Activated CD8-positive, alpha-beta T cell treated with anti-CD3 and anti-CD28 coated beads, Interleukin-2, amount 10 ng/mL, durations not matched to agents 7 days and 5 days (primary cell): Measurements from ENCODE around the gene OLFML2B. TPM values are rescaled to one million over a fixed set of nuclear protein-coding genes. Genes with fewer than 3 reads are reported as not detected.

Experiments
- ATAC-seq: fragments of 150-1000 bp; cut with Tn5 transposase; one replicate; pipeline ENCODE4 v1.10.0; 2021; ENCODE audit warnings: moderate library complexity
- CTCF ChIA-PET: fragments of 350-600 bp; sonication (Branson Sonifier 250); formaldehyde crosslinking; loops from one replicate; lab custom pipeline; 2021; ENCODE audit warnings: antibody characterized with exemption; lab: Charles Lee
- POLR2A ChIA-PET: fragments of 350-600 bp; sonication (Branson Sonifier 250); formaldehyde crosslinking; loops from one replicate; lab custom pipeline; 2021; ENCODE audit warnings: antibody characterized with exemption; lab: Charles Lee
- DNase-seq: peaks from one replicate; pipeline ENCODE4 v3.0.0-alpha.2; 2020
- H3K27ac Mint-ChIP-seq: one replicate; pipeline ENCODE4 v1.8.0; 2021; ENCODE audit warnings: mild to moderate bottlenecking, mixed read lengths
- H3K27me3 Mint-ChIP-seq: one replicate; pipeline ENCODE4 v1.8.0; 2021; ENCODE audit warnings: low read depth, mixed read lengths
- H3K36me3 Mint-ChIP-seq: one replicate; pipeline ENCODE4 v1.8.0; 2021; ENCODE audit warnings: low read depth, mixed read lengths
- H3K4me1 Mint-ChIP-seq: one replicate; pipeline ENCODE4 v1.8.0; 2021; ENCODE audit warnings: low read depth, mixed read lengths
- H3K4me3 Mint-ChIP-seq: one replicate; pipeline ENCODE4 v1.8.0; 2021; ENCODE audit warnings: mild to moderate bottlenecking, mixed read lengths
- H3K9me3 Mint-ChIP-seq: one replicate; pipeline ENCODE4 v1.8.0; 2022; ENCODE audit warnings: mixed read lengths; ENCODE audit not compliant: insufficient read depth
- total RNA-seq, 2 experiments: library from RNA; stranded (reverse); gene quantifications; one replicate each; pipeline ENCODE4 v1.2.3, GENCODE V29; 2021

Gene OLFML2B
- total RNA-seq, 2 experiments from 2014 or later: not detected

DNA sequence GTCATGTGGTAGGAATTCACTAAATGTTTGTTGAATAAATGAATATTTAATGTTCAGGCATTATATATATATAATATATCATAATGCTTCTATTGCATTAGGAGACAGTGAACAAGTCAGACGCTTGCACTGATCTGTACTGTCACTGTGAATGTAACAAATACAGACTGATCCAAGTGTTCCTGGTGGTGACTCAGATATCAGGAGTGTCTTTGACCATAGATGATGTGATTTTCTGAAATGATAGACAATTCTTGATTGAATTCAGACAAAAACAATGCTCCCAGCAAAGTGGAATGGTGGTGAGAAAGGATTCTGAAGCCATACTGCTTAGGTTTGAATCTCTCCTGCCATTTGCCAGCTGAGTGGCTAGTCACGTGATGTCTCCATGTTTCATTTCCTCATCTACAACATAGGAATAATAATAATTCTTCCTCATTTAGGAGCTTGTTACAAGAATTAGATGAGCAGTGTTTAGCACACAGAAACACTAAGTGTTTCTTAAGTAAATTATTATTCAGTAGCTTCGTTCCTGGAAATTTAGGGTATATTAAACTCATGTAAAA is 71.0 kb downstream of the OLFML2B start:
- DNase-seq (no peak), ATAC-seq (no peak)
- POLR2A ChIA-PET: no interaction called here
- Mint-ChIP-seq H3K4me3 (no peak overlapping the region), H3K4me1 (peaks cover 19% of the 10 kb centered on the region), H3K27me3 (no peaks in the 10 kb centered on the region), H3K9me3 (no peaks in the 10 kb centered on the region), H3K36me3 (peaks cover 16% of the 10 kb centered on the region), H3K27ac (no peak overlapping the region)
- CTCF ChIA-PET: interaction anchor here (0.7 to 1.5 kb wide), 3 partner anchors 9 to 65 kb away, joined by 3 to 4 read pairs (median 3); no protein-coding TSS in a partner anchor

GRCh38 chr1:161951646-161952045 is 72.0 kb downstream of the OLFML2B start:
- Mint-ChIP-seq H3K27me3 (no peaks in the 10 kb centered on the region), H3K4me3 (no peak overlapping the region), H3K9me3 (no peaks in the 10 kb centered on the region), H3K4me1 (peaks cover 19% of the 10 kb centered on the region), H3K27ac (no peak overlapping the region), H3K36me3 (peaks cover 20% of the 10 kb centered on the region)
- no peak for DNase-seq
- no peak for ATAC-seq
- ChIA-PET POLR2A (no interaction called here), CTCF (interaction anchor here (1.1 kb wide), 1 partner anchor 11 kb away, joined by 3 read pairs; no protein-coding TSS in a partner anchor)

GRCh38 chr1:161950377-161950776 is 73.3 kb downstream of the OLFML2B start:
- Mint-ChIP-seq H3K27ac (no peak overlapping the region), H3K27me3 (no peaks in the 10 kb centered on the region), H3K4me3 (no peak overlapping the region), H3K9me3 (no peaks in the 10 kb centered on the region), H3K36me3 (peaks cover 25% of the 10 kb centered on the region), H3K4me1 (peaks cover 19% of the 10 kb centered on the region)
- ATAC-seq (no peak), DNase-seq (no peak)
- ChIA-PET POLR2A (no interaction called here), CTCF (interaction anchor here (1.1 kb wide), 1 partner anchor 12 kb away, joined by 3 read pairs; no protein-coding TSS in a partner anchor)

- peaks cover 15% of the 10 kb centered on the region for H3K4me1 Mint-ChIP-seq
- no peaks in the 10 kb centered on the region for H3K27me3 Mint-ChIP-seq
- no peaks in the 10 kb centered on the region for H3K9me3 Mint-ChIP-seq
- ChIA-PET POLR2A (no interaction called here), CTCF (no interaction called here)
- DNase-seq: no peak
- no peak for ATAC-seq
- H3K27ac Mint-ChIP-seq: no peak overlapping the region
- peaks cover 23% of the 10 kb centered on the region for H3K36me3 Mint-ChIP-seq
- no peak overlapping the region for H3K4me3 Mint-ChIP-seq
Measured at GRCh38 chr1:161949548-161949947, 74.1 kb downstream of the OLFML2B start.

GRCh38 chr1:161948435-161948834 is 75.2 kb downstream of the OLFML2B start:
- no peak overlapping the region for H3K4me3 Mint-ChIP-seq
- ATAC-seq: no peak
- H3K27me3 Mint-ChIP-seq: no peaks in the 10 kb centered on the region
- DNase-seq: no peak
- CTCF ChIA-PET: interaction anchor here (0.9 kb wide), 1 partner anchor 14 kb away, joined by 3 read pairs; no protein-coding TSS in a partner anchor
- no peaks in the 10 kb centered on the region for H3K9me3 Mint-ChIP-seq
- H3K27ac Mint-ChIP-seq: no peak overlapping the region
- POLR2A ChIA-PET: no interaction called here
- H3K36me3 Mint-ChIP-seq: peaks cover 23% of the 10 kb centered on the region
- peaks cover 4% of the 10 kb centered on the region for H3K4me1 Mint-ChIP-seq

DNA sequence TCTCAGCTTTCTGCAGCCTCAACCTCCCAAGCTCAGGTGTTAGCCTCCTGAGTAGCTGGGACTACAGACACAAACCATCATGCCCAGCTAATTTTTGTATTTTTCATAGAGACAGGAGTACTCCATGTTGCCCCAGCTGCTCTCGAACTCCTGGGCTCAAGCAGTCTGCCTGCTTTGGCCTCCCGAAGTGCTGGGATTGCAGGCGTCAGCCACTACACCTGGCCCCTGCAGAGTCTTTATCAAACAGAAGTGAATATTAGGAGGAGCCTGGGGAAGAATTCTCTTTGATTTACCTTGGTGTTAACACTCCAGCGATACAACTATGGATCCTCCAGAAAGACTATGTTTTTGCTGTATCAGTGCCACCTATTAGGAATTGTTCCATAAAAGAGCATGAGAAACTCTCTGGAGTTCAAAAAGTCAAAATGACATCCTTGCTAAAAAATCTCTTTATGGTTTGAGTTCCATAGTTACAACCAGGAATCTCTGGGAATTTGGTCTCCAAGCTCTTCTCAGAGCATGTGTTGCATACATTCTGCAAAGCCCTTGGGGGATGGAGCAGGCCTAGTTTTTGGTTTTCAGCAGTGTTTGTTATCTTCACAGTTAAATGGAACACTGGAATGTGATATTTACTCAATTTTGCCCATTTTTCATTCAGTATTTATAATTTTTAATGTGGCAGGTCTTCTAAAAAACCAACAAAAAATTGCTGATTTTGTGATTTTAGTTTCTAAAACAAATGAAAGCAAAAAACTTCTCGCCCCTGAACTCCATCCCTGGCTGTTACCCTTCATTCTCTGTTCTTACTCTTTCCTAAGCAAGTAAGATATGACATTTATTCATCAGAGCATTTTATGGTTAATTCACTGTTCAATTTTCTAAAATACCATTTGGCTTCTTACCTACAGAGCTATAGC is 77.3 kb downstream of the OLFML2B start:
- ATAC-seq: no peak
- H3K9me3 Mint-ChIP-seq: no peaks in the 10 kb centered on the region

GRCh38 chr1:161945306-161946060 is 78.2 kb downstream of the OLFML2B start:
- ChIA-PET POLR2A (no interaction called here), CTCF (no interaction called here)
- Mint-ChIP-seq H3K4me1 (no peaks in the 10 kb centered on the region), H3K4me3 (no peak overlapping the region), H3K36me3 (peaks cover 20% of the 10 kb centered on the region), H3K27me3 (no peaks in the 10 kb centered on the region), H3K9me3 (no peaks in the 10 kb centered on the region), H3K27ac (no peak overlapping the region)
- ATAC-seq: no peak
- no peak for DNase-seq

More for the DNA sequence above, 77.3 kb downstream of the OLFML2B start:
- ChIA-PET POLR2A (no interaction called here), CTCF (no interaction called here)
- H3K4me1 Mint-ChIP-seq: no peaks in the 10 kb centered on the region
- DNase-seq: no peak
- H3K36me3 Mint-ChIP-seq: peaks cover 20% of the 10 kb centered on the region
- no peak overlapping the region for H3K27ac Mint-ChIP-seq
- no peaks in the 10 kb centered on the region for H3K27me3 Mint-ChIP-seq
- no peak overlapping the region for H3K4me3 Mint-ChIP-seq

GRCh38 chr1:161944381-161944780 is 79.3 kb downstream of the OLFML2B start:
- Mint-ChIP-seq H3K27ac (no peak overlapping the region), H3K9me3 (no peaks in the 10 kb centered on the region), H3K27me3 (no peaks in the 10 kb centered on the region), H3K36me3 (peaks cover 17% of the 10 kb centered on the region), H3K4me1 (no peaks in the 10 kb centered on the region), H3K4me3 (no peak overlapping the region)
- ATAC-seq: no peak
- POLR2A ChIA-PET: no interaction called here
- DNase-seq: no peak
- CTCF ChIA-PET: interaction anchor here (1.0 kb wide), 1 partner anchor 9 kb away, joined by 3 read pairs; no protein-coding TSS in a partner anchor

DNA sequence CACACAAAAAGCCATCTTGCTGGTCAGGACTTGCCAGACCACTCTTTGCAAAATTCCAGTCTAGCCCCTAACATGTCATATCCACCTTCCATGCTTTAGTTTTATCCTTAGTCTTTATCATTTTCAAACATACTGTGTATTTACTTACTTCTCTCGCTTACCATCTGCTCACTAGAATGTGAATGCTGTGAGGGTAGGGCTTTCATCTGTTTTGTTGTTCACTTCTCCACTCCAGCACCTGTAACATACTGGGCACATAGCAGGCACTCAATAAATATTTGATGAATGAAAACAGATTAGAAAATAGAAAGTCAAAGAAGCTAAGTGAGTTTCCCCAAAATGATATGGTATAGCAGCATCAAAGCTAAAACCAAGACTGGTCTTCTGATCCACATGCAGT is 79.9 kb downstream of the OLFML2B start:
- ATAC-seq: no peak
- CTCF ChIA-PET: interaction anchor here (1.0 kb wide), 1 partner anchor 9 kb away, joined by 3 read pairs; no protein-coding TSS in a partner anchor
- Mint-ChIP-seq H3K4me3 (no peak overlapping the region), H3K4me1 (no peaks in the 10 kb centered on the region), H3K9me3 (no peaks in the 10 kb centered on the region), H3K27me3 (no peaks in the 10 kb centered on the region), H3K36me3 (peaks cover 17% of the 10 kb centered on the region), H3K27ac (no peak overlapping the region)
- DNase-seq: no peak
- POLR2A ChIA-PET: no interaction called here

DNA sequence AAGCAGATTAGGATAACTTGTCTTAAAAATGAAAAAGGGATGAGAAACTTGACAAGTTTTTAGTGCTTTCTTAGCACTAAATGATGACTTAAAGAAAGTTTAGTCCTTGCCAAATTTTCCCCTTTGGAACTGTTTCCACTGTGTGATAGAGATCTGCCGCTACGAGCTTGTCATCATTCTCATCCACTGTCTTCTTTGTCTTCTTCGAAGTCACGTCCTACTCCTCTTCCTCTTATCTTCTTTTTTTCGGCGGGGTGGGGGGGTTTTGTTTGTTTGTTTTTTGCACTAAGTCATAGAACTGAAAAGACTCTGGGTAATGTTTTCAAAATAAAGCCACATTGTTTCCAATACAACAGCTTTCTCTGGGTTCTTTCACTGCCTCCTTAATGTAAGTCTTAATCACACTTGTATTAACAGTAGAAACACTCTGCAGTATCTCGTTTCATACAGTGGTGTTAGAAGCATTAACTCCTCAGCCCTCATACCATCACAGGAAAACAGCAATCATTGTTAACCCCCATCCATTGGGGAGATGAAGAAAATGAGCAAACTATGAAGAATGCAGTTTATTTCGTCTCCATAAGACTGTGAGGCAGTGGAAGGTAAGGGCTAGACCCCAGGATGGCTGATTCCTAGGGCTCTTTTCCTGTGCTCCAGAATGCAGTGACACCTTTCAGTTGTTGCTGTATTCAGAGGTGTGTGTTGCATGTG is 81.8 kb downstream of the OLFML2B start:
- peaks cover 12% of the 10 kb centered on the region for H3K36me3 Mint-ChIP-seq
- DNase-seq (no peak), ATAC-seq (no peak)
- CTCF ChIA-PET: no interaction called here
- no peak overlapping the region for H3K4me3 Mint-ChIP-seq
- H3K9me3 Mint-ChIP-seq: no peaks in the 10 kb centered on the region
- H3K27ac Mint-ChIP-seq: no peak overlapping the region
- H3K4me1 Mint-ChIP-seq: no peaks in the 10 kb centered on the region
- POLR2A ChIA-PET: no interaction called here
- H3K27me3 Mint-ChIP-seq: no peaks in the 10 kb centered on the region

DNA sequence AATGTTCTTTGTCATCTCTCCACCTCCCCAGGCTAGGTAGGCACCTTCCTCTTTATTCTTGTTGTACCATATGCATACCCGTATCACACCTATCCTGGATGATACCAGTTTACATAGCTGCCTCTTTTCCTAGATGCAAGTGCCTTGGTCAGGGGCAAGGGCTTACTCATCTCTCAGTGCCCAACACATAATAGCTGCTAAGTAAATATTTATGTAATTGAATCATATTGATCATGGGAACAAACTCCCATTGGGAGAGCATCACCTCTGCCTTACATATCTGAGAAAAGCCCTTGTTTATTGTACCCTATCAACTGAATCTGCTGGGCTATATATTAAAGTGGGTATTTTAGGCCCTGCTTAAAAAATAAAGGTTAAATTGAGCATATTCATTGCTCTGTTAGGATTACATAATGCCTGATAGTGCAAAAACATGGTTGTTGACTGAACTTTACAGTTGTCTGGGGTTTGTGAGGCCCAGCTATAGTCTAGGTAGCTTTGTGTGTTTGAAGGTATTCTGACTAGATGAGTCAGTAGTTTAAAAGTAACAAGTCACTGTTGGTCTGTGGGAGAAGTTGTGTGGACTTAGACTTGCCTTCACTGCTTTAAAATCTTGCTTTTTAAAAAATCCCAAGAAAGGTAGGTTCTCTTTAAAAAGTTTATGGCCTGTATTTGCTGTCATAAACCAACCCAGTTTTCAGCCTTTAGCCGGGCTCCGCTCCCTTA is 82.6 kb downstream of the OLFML2B start:
- no peaks in the 10 kb centered on the region for H3K9me3 Mint-ChIP-seq
- CTCF ChIA-PET: no interaction called here
- H3K4me1 Mint-ChIP-seq: no peaks in the 10 kb centered on the region
- H3K4me3 Mint-ChIP-seq: no peak overlapping the region
- no peak for DNase-seq
- H3K27ac Mint-ChIP-seq: no peak overlapping the region
- H3K27me3 Mint-ChIP-seq: no peaks in the 10 kb centered on the region
- ATAC-seq: no peak
- POLR2A ChIA-PET: no interaction called here
- peaks cover 15% of the 10 kb centered on the region for H3K36me3 Mint-ChIP-seq
